Endothelial cell of umbilical vein (primary cell): Measurements from ENCODE around the gene CD8A. TPM values are rescaled to one million over a fixed set of nuclear protein-coding genes. Genes with fewer than 3 reads are reported as not detected.
"Not testable (repeated sequence)": the region's sequence is repeated elsewhere in the genome, so short reads cannot be mapped to it uniquely, and the experiment has no call there.

Experiments used
- BruUV-seq: library from RNA; stranded (reverse); fragments of 400-500 nt; replicated peaks from 2 replicates; lab custom pipeline; 2021; lab: Mats Ljungman, UMichigan
- CTCF ChIA-PET: fragments of 300-600, 350-600 bp; sonication (Branson Sonifier 250); formaldehyde crosslinking; loops from one replicate; lab custom pipeline; 2021; ENCODE audit warnings: antibody characterized with exemption, inconsistent platforms; lab: Charles Lee
- POLR2A ChIA-PET: fragments of 300-600, 350-600 bp; sonication (Branson Sonifier 250); formaldehyde crosslinking; loops from one replicate; lab custom pipeline; 2021; ENCODE audit warnings: antibody characterized with exemption, inconsistent platforms; lab: Charles Lee
- DNase-seq: peaks from one replicate; pipeline ENCODE4 v3.0.0-alpha.2; 2011; ENCODE audit warnings: low read depth, low spot score
- FAIRE-seq: peaks from 2 replicates; lab custom pipeline; 2011; peaks lifted over from hg19 to GRCh38; lab: Jason Lieb, UNC
- H2AFZ ChIP-seq: 2 replicates; pipeline ENCODE4 v1.6.0; 2012; ENCODE audit warnings: low read depth, low read length, control low read depth, inconsistent platforms
- H3K27ac ChIP-seq: 2 replicates; pipeline ENCODE4 v1.5.1; 2011; ENCODE audit warnings: low read depth, mild to moderate bottlenecking, control low read depth, low read length, moderate library complexity; ENCODE audit not compliant: insufficient read depth
- H3K27me3 ChIP-seq, 2 experiments: 2 replicates each; pipeline versions ENCODE4 v1.6.0 to v1.6.1; 2011; ENCODE audit warnings: low read length in 2 of 2, mixed read lengths in 1 of 2; ENCODE audit not compliant: control insufficient read depth in 2 of 2, insufficient read depth in 2 of 2
- H3K36me3 ChIP-seq, 2 experiments: 2 replicates in 1 of 2; 3 replicates in 1 of 2; pipeline ENCODE4 v1.5.1; 2011; ENCODE audit warnings: low read length in 2 of 2, mild to moderate bottlenecking in 1 of 2, moderate library complexity in 1 of 2; ENCODE audit not compliant: control insufficient read depth in 2 of 2, insufficient read depth in 2 of 2; ENCODE audit errors: extremely low read depth in 1 of 2
- H3K4me1 ChIP-seq: 3 replicates; pipeline ENCODE4 v1.5.1; 2011; ENCODE audit warnings: mild to moderate bottlenecking, low read length; ENCODE audit not compliant: control insufficient read depth, insufficient read depth; ENCODE audit errors: extremely low read depth
- H3K4me2 ChIP-seq: 2 replicates; pipeline ENCODE4 v1.6.1; 2011; ENCODE audit warnings: low read length, control low read depth, mixed read lengths; ENCODE audit not compliant: insufficient read depth
- H3K4me3 ChIP-seq, 3 experiments: fragments of 200-600 bp in 1 of 3; sonication (generic), shearing (Covaris generic) in 1 of 3; replicated peaks in 1 of 3; 2 replicates each; pipeline ENCODE4 v1.5.1; 2011 to 2016; ENCODE audit warnings: control low read depth in 3 of 3, low read length in 3 of 3, mild to moderate bottlenecking in 2 of 3, inconsistent platforms in 1 of 3, low read depth in 1 of 3, moderate library complexity in 1 of 3; ENCODE audit not compliant: insufficient read depth in 1 of 3
- H3K79me2 ChIP-seq: 2 replicates; pipeline ENCODE4 v1.6.0; 2012; ENCODE audit warnings: low read length, inconsistent platforms; ENCODE audit not compliant: control insufficient read depth, insufficient read depth
- H3K9ac ChIP-seq: replicated peaks from 2 replicates; pipeline ENCODE3; 2011; ENCODE audit warnings: low read length, control low read depth; ENCODE audit not compliant: insufficient read depth; ENCODE audit errors: extremely low read depth
- H3K9me1 ChIP-seq: replicated peaks from 3 replicates; pipeline ENCODE4 v1.6.0; 2011; ENCODE audit warnings: mild to moderate bottlenecking, low read length; ENCODE audit not compliant: control insufficient read depth, insufficient read depth; ENCODE audit errors: extremely low read depth
- H3K9me3 ChIP-seq: replicated peaks from 2 replicates; pipeline ENCODE4 v1.5.1; 2012; ENCODE audit warnings: low read length, inconsistent platforms; ENCODE audit not compliant: control insufficient read depth, insufficient read depth
- H4K20me1 ChIP-seq: replicated peaks from 2 replicates; pipeline ENCODE3; 2011; ENCODE audit warnings: mild to moderate bottlenecking, low read length; ENCODE audit not compliant: control insufficient read depth, insufficient read depth; ENCODE audit errors: extremely low read depth
- dilution Hi-C: fragments of 300-500 bp; cut with MboI; formaldehyde crosslinking; loops from one replicate; pipeline ENCODE4 v1.15.0; 2019; ENCODE audit warnings: low sequenced_read_pairs; ENCODE audit not compliant: extremely low pct_ligation_motif_present
- intact Hi-C: fragments of 100-400 bp; cut with micrococcal nuclease; formaldehyde crosslinking; loops from one replicate; pipeline ENCODE4 v1.10.0; 2022
- polyA plus RNA-seq, 4 experiments: library from polyadenylated mRNA; depleted of rRNA in 3 of 4; stranded (reverse) in 3 of 4; unstranded in 1 of 4; fragments of >200 nt; gene quantifications; 2 replicates each; pipeline versions ENCODE4 v1.2.1 to v1.2.3, GENCODE V29; 2011 to 2012; ENCODE audit warnings: missing spikeins in 1 of 4
- total RNA-seq: library from RNA; stranded (reverse); gene quantifications from 2 replicates; pipeline ENCODE4 v1.2.3, GENCODE V29; 2021

Gene CD8A
- total and polyA plus RNA-seq, 2 donors (not counting 3 experiments of a cell fraction or from before 2014, with no cell fraction given), result not detected

DNA sequence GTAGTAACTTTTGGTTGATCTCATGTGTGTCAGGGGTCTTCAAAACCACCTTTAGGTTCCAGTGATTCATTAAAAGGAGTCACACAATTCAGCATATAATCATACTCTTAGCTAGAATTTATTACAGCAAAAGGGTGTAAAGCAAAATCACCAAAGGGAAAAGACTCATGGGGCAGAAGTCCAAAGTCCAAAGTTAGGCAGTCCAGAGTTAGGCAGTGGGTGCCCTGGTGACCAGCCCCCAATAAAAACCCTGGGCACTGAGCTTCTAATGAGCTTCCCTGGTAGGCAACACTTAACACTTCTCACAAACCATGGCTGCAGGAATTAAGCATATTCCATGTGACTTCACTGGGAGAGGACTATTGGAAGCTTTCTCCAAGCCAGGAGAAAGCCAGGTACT is 51.2 kb downstream of the CD8A start:
- dilution Hi-C loops, POLR2A ChIA-PET, FAIRE-seq: not testable (repeated sequence)

GRCh38 chr2:86734896-86735295 is 55.8 kb downstream of the CD8A start:
- not testable (repeated sequence) for DNase-seq

More for the DNA sequence above, 51.2 kb downstream of the CD8A start:
- H3K36me3 ChIP-seq, H4K20me1 ChIP-seq, H3K4me1 ChIP-seq, H3K27me3 ChIP-seq, H3K4me3 ChIP-seq, intact Hi-C loops, H3K9me3 ChIP-seq, H3K9me1 ChIP-seq, H3K79me2 ChIP-seq, H3K9ac ChIP-seq, DNase-seq, CTCF ChIA-PET, BruUV-seq, H3K27ac ChIP-seq, H3K4me2 ChIP-seq, H2AFZ ChIP-seq: not testable (repeated sequence)

More at GRCh38 chr2:86734896-86735295, 55.8 kb downstream of the CD8A start:
- H3K4me3 ChIP-seq, H3K27me3 ChIP-seq, H4K20me1 ChIP-seq, H3K4me1 ChIP-seq, H3K9ac ChIP-seq, CTCF ChIA-PET, H3K4me2 ChIP-seq, H3K36me3 ChIP-seq, BruUV-seq, H2AFZ ChIP-seq, H3K27ac ChIP-seq, H3K9me3 ChIP-seq, H3K9me1 ChIP-seq, intact Hi-C loops, H3K79me2 ChIP-seq, FAIRE-seq, dilution Hi-C loops, POLR2A ChIA-PET: not testable (repeated sequence)

Other genes with a start within 250 kb of the CD8A start
- 86.3 and 92.2 TPM in 2 replicates for gene CHMP3, start 227.5 kb downstream of the CD8A start, total RNA-seq
- gene CHMP3, start 227.5 kb downstream of the CD8A start, polyA plus RNA-seq, result 44.3 and 48.1 TPM in 2 replicates
- gene RNF103, start 167.0 kb downstream of the CD8A start, total RNA-seq, result 24.2 and 27.2 TPM in 2 replicates
- 13.4 and 15.6 TPM in 2 replicates for gene RNF103, start 167.0 kb downstream of the CD8A start, polyA plus RNA-seq
- gene RMND5A, start 70.6 kb downstream of the CD8A start, total RNA-seq, result 21.5 and 22.9 TPM in 2 replicates
- 7.1 and 10.8 TPM in 2 replicates for gene RMND5A, start 70.6 kb downstream of the CD8A start, polyA plus RNA-seq
- gene CD8B, start 71.0 kb upstream of the CD8A start, total RNA-seq, result not detected in 2 replicates
- gene CD8B, start 71.0 kb upstream of the CD8A start, polyA plus RNA-seq, result not detected in 2 replicates
- gene RGPD1, start 151.2 kb upstream of the CD8A start, total RNA-seq, result 0.23 and 0.44 TPM in 2 replicates
- 0.02 and 0.04 TPM in 2 replicates for gene RGPD1, start 151.2 kb upstream of the CD8A start, polyA plus RNA-seq
- 0.75 and 1.8 TPM in 2 replicates for gene PLGLB1, start 230.9 kb upstream of the CD8A start, total RNA-seq
- gene PLGLB1, start 230.9 kb upstream of the CD8A start, polyA plus RNA-seq, result 0.51 and 0.81 TPM in 2 replicates